ENCODE measurements around the gene PDPK1. TPM values are rescaled to one million over a fixed set of nuclear protein-coding genes. Genes with fewer than 3 reads are reported as not detected.
A peak's percentile ranks its signal among the peaks of the same experiment; 100 is the strongest.

The PDPK1 gene
- total RNA-seq, 4 donors from 2014 or later: 28.3 to 45.7 (median 35.0) TPM

GRCh38 chr16:2507052-2507659 is 30.7 kb upstream of the PDPK1 start:
- Histone ChIP-seq H3K36me3 (peaks cover 0 to 3% (median 0%) of the 10 kb centered on the region in 4 donors), H3K27ac (replicated peaks in 1 of 4) (peak overlapping the region; percentile 17 to 56 (median 48)), H3K9me3 (no peaks in the 10 kb centered on the region), H3K4me1 (peaks cover 8 to 23% (median 22%) of the 10 kb centered on the region in 4 donors), H3K27me3 (no peaks in the 10 kb centered on the region), H3K4me3 (no peak overlapping the region)
- peak; percentile 19 for TF ChIP-seq POLR2A (IDR thresholded peaks at IDR 0.05; ENCODE audit: low read depth)
- no peak for TF ChIP-seq EP300 (IDR thresholded peaks at IDR 0.05)
- intact Hi-C loops (cut with DNase I): loop anchor here (10.0 kb wide), 1 partner anchor 242 kb away; the partner anchor contains the start of gene RNPS1
- DNase-seq (ENCODE audit: extremely low spot score): no peak
- WGBS: 79% methylated on average over 12 of the region's 14 CpGs

DNA sequence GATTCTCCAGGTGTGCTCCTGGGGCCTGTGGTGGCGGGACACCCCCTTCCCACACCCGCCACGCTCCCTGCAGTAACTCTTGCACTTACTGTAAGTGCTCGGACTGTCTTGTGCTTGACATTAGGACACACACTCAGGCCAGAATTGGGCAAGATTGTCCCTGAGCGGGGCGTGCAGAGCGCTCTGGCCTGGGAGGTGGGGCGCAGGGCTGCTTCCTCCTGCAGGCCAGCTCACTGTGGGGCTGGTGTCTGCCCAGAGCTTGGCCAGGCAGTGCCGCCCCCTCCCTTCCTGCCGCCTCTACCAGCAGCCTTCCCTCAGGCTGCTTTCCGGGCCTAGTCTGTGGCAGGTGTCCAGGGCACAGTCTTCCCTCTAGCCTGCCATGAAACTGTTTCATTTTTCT is 30.2 kb upstream of the PDPK1 start:
- Histone ChIP-seq H3K4me1 (peaks cover 4 to 23% (median 22%) of the 10 kb centered on the region in 4 donors), H3K9me3 (no peaks in the 10 kb centered on the region), H3K36me3 (peaks cover 0 to 3% (median 0%) of the 10 kb centered on the region in 4 donors), H3K27me3 (no peaks in the 10 kb centered on the region), H3K4me3 (no peak overlapping the region), H3K27ac (replicated peaks in 1 of 4) (peak overlapping the region; percentile 17 to 56 (median 48))
- 100% methylated on average over 3 of the region's 11 CpGs for WGBS
- DNase-seq (ENCODE audit: extremely low spot score): no peak
- TF ChIP-seq POLR2AphosphoS5 (IDR thresholded peaks at IDR 0.05) (peak in 1 of 2 donors; percentile 13), EP300 (IDR thresholded peaks at IDR 0.05) (no peak)
- intact Hi-C loops (cut with DNase I): loop anchor here (10.0 kb wide), 1 partner anchor 243 kb away; the partner anchor contains the start of gene RNPS1

DNA sequence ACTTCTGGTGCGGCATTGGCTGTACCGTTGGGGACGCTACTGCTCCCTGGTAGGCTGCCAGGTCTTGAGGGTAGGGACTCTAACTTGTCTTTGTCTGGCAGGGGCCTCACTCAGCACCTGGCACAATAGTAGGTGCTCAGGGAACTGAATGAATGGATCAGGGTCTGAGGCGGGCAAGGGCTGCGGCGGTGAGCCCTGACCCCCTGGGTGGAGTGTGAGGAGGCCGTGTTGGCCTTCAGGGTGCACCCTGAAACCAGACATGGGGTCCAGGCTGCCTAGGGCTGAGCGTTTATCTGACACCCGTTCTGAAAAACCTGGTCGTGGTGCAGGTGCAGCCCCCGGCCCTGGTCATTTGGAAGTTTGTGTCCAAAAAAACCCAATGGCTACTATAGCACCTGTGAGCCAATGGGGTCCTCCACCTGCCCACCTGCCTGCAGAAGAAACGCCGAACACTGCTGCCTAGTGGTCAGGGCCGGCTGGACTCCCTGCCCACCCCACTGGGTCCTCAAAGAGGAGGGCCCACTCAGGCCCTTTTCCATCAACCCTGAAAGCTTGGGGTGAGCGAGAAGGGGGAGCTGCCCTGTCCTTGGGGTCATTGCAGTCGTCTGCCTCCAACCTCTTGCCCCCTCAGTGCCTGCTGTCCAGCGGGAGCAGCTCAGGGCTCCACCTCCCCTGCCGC is 29.0 kb upstream of the PDPK1 start:
- Histone ChIP-seq H3K36me3 (peaks cover 0 to 3% (median 0%) of the 10 kb centered on the region in 4 donors), H3K27me3 (no peaks in the 10 kb centered on the region), H3K4me1 (peaks cover 8 to 27% (median 26%) of the 10 kb centered on the region in 4 donors), H3K27ac (replicated peaks in 1 of 4) (no peak overlapping the region), H3K9me3 (no peaks in the 10 kb centered on the region), H3K4me3 (no peak overlapping the region)
- intact Hi-C loops (cut with DNase I): loop anchor here (10.0 kb wide), 1 partner anchor 244 kb away; the partner anchor contains the start of gene RNPS1
- no peak for TF ChIP-seq EP300 (IDR thresholded peaks at IDR 0.05)
- WGBS: 89% methylated on average over 10 of the region's 18 CpGs
- no peak for DNase-seq (ENCODE audit: extremely low spot score)

GRCh38 chr16:2511128-2511800 is 26.6 kb upstream of the PDPK1 start:
- Histone ChIP-seq H3K4me1 (peaks cover 25 to 44% (median 43%) of the 10 kb centered on the region in 4 donors), H3K27me3 (peaks cover 0 to 5% (median 0%) of the 10 kb centered on the region in 4 donors), H3K27ac (replicated peaks in 1 of 4) (peak overlapping the region; percentile 5 to 99 (median 20)), H3K36me3 (peaks cover 0 to 3% (median 0%) of the 10 kb centered on the region in 4 donors), H3K4me3 (peak overlapping the region in 1 of 4 donors; percentile 34), H3K9me3 (no peaks in the 10 kb centered on the region)
- WGBS: 49% methylated on average over 24 of the region's 24 CpGs
- intact Hi-C loops (cut with DNase I): no loop called here
- TF ChIP-seq EP300 (IDR thresholded peaks at IDR 0.05): no peak
- peak; percentile 66 to 70 for TF ChIP-seq POLR2AphosphoS5 (IDR thresholded peaks at IDR 0.05)
- TF ChIP-seq POLR2A (IDR thresholded peaks at IDR 0.05; ENCODE audit: low read depth): no peak
- TF ChIP-seq, protein P1, sequence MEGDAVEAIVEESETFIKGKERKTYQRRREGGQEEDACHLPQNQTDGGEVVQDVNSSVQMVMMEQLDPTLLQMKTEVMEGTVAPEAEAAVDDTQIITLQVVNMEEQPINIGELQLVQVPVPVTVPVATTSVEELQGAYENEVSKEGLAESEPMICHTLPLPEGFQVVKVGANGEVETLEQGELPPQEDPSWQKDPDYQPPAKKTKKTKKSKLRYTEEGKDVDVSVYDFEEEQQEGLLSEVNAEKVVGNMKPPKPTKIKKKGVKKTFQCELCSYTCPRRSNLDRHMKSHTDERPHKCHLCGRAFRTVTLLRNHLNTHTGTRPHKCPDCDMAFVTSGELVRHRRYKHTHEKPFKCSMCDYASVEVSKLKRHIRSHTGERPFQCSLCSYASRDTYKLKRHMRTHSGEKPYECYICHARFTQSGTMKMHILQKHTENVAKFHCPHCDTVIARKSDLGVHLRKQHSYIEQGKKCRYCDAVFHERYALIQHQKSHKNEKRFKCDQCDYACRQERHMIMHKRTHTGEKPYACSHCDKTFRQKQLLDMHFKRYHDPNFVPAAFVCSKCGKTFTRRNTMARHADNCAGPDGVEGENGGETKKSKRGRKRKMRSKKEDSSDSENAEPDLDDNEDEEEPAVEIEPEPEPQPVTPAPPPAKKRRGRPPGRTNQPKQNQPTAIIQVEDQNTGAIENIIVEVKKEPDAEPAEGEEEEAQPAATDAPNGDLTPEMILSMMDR (IDR thresholded peaks at IDR 0.05): no peak
- DNase-seq (ENCODE audit: extremely low spot score): no peak

DNA sequence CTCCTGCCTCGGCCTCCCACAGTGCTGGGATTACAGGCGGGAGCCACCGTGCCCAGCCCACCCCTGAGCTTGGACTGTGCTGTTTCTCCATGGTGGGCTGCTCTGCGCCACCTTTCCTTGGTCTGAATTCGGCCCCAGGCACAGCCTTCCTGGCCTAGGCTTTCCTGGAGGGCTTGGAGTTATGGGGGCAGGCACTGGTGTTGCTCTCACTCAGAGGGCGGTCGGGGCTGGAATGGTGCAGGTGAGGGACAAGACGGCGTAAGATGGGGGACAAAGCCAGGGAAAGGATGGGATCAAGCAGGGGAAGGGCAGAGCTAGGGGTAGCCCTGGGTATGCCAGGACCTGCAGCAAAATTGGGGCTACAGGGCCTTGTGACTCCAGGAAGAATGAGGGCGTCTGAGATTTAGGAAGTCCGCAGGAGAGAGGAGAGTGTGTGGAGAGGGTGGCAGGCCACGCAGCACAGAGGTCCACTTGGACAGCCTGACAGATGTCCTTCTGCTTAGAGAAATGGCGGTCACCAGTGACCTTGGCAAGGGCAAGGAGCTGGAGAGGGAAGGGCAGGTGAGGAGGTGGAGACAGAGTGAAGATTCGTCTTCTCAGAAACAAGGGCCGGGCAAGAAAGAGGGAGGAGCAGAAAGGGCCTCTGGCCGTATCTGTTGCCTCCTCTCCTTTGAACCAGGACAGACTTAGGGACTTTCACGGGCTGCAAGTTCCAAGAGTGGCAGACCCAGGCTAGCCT is 25.7 kb upstream of the PDPK1 start:
- TF ChIP-seq, protein P1 (IDR thresholded peaks at IDR 0.05): no peak
- TF ChIP-seq EP300 (IDR thresholded peaks at IDR 0.05): no peak
- peaks cover 0 to 3% (median 0%) of the 10 kb centered on the region in 4 donors for H3K36me3 ChIP-seq
- peaks cover 0 to 5% (median 0%) of the 10 kb centered on the region in 4 donors for H3K27me3 ChIP-seq
- peaks cover 34 to 53% (median 52%) of the 10 kb centered on the region in 4 donors for H3K4me1 ChIP-seq
- intact Hi-C loops (cut with DNase I): no loop called here
- no peak overlapping the region for H3K4me3 ChIP-seq
- DNase-seq (ENCODE audit: extremely low spot score): no peak
- no peaks in the 10 kb centered on the region for H3K9me3 ChIP-seq
- peak overlapping the region; percentile 20 to 100 (median 98) for H3K27ac ChIP-seq (replicated peaks in 1 of 4)
- WGBS: 91% methylated on average over 17 of the region's 17 CpGs

Measured in esophagus muscularis mucosa (tissue), 4 donors.